Neural crest cell (in vitro differentiated cells): Measurements from ENCODE around the gene EVI5L. TPM values are rescaled to one million over a fixed set of nuclear protein-coding genes. Genes with fewer than 3 reads are reported as not detected.

ENCODE experiments used
- DNase-seq: peaks from one replicate; pipeline ENCODE4 v3.0.0; 2021; ENCODE audit warnings: low read depth, mixed read lengths, low spot score
- H3K27ac Mint-ChIP-seq: one replicate; pipeline ENCODE4 v1.8.0; 2021; ENCODE audit warnings: mild to moderate bottlenecking, mixed read lengths; ENCODE audit not compliant: unreplicated experiment
- H3K27me3 Mint-ChIP-seq: 2 replicates; pipeline ENCODE4 v1.8.0; 2021; ENCODE audit warnings: low read depth, mild to moderate bottlenecking, mixed read lengths
- H3K36me3 Mint-ChIP-seq: 2 replicates; pipeline ENCODE4 v1.8.0; 2021; ENCODE audit warnings: low read depth, mild to moderate bottlenecking, mixed read lengths
- H3K4me1 Mint-ChIP-seq: 2 replicates; pipeline ENCODE4 v1.8.0; 2021; ENCODE audit warnings: mixed read lengths
- H3K4me3 Mint-ChIP-seq: one replicate; pipeline ENCODE4 v1.8.0; 2021; ENCODE audit warnings: mild to moderate bottlenecking, mixed read lengths
- H3K9me3 Mint-ChIP-seq: 2 replicates; pipeline ENCODE4 v1.8.0; 2021; ENCODE audit warnings: mixed read lengths
- CTCF ChIP-seq: fragments of 200-600 bp; sonication (generic); conservative IDR thresholded peaks from 2 replicates; pipeline ENCODE4 v1.5.0; 2021; ENCODE audit warnings: antibody characterized with exemption, mild to moderate bottlenecking
- total RNA-seq: library from RNA; stranded (reverse); gene quantifications from 2 replicates; pipeline ENCODE4 v1.2.1, GENCODE V29; 2021

Gene EVI5L
- total RNA-seq, 1 donor from 2014 or later = 19.5 TPM

GRCh38 chr19:7823686-7824301, 6.2 kb upstream of the EVI5L start:
- peaks cover 58% of the 10 kb centered on the region for H3K27me3 Mint-ChIP-seq

GRCh38 chr19:7829166-7829520, 875 bp upstream of the EVI5L start:
- no peak for TF ChIP-seq CTCF
- Mint-ChIP-seq H3K4me3 (peak overlapping the region; percentile 86), H3K36me3 (no peaks in the 10 kb centered on the region), H3K9me3 (no peaks in the 10 kb centered on the region), H3K27ac (peak overlapping the region; percentile 83), H3K4me1 (peaks cover 20% of the 10 kb centered on the region), H3K27me3 (peaks cover 39% of the 10 kb centered on the region)
- no peak for DNase-seq

More at GRCh38 chr19:7823686-7824301, 6.2 kb upstream of the EVI5L start:
- Mint-ChIP-seq H3K36me3 (no peaks in the 10 kb centered on the region), H3K4me1 (peaks cover 5% of the 10 kb centered on the region), H3K9me3 (peaks cover under 1% of the 10 kb centered on the region), H3K4me3 (no peak overlapping the region), H3K27ac (no peak overlapping the region)
- no peak for DNase-seq
- TF ChIP-seq CTCF = no peak

- no peaks in the 10 kb centered on the region for H3K36me3 Mint-ChIP-seq
- DNase-seq = no peak
Observed at GRCh38 chr19:7830272-7830771, 304 bp downstream of the EVI5L start.

GRCh38 chr19:7830823-7831222, 805 bp downstream of the EVI5L start:
- Mint-ChIP-seq H3K27ac (no peak overlapping the region), H3K4me1 (peaks cover 20% of the 10 kb centered on the region)

More at GRCh38 chr19:7830272-7830771, 304 bp downstream of the EVI5L start:
- TF ChIP-seq CTCF = no peak
- Mint-ChIP-seq H3K4me3 (no peak overlapping the region), H3K27ac (no peak overlapping the region), H3K4me1 (peaks cover 20% of the 10 kb centered on the region), H3K27me3 (peaks cover 39% of the 10 kb centered on the region), H3K9me3 (no peaks in the 10 kb centered on the region)

GRCh38 chr19:7831452-7831851, 1.4 kb downstream of the EVI5L start:
- peak overlapping the region; percentile 88 for H3K4me3 Mint-ChIP-seq
- DNase-seq = no peak

More at GRCh38 chr19:7830823-7831222, 805 bp downstream of the EVI5L start:
- no peaks in the 10 kb centered on the region for H3K9me3 Mint-ChIP-seq
- peak overlapping the region; percentile 88 for H3K4me3 Mint-ChIP-seq
- no peak for DNase-seq
- no peak for TF ChIP-seq CTCF
- no peaks in the 10 kb centered on the region for H3K36me3 Mint-ChIP-seq
- peaks cover 35% of the 10 kb centered on the region for H3K27me3 Mint-ChIP-seq

More at GRCh38 chr19:7831452-7831851, 1.4 kb downstream of the EVI5L start:
- peaks cover 20% of the 10 kb centered on the region for H3K4me1 Mint-ChIP-seq
- H3K9me3 Mint-ChIP-seq = no peaks in the 10 kb centered on the region
- H3K27me3 Mint-ChIP-seq = peaks cover 29% of the 10 kb centered on the region
- no peaks in the 10 kb centered on the region for H3K36me3 Mint-ChIP-seq
- peak; percentile 48 for TF ChIP-seq CTCF
- no peak overlapping the region for H3K27ac Mint-ChIP-seq
